Measurements from ENCODE around the gene SLC25A52.

GRCh38 chr18:31723990-31724711 lies 36.5 kb downstream of the SLC25A52 start:
- no peak for TF ChIP-seq CTCF (IDR thresholded peaks at IDR 0.05; ENCODE audit: poor library complexity)
- TF ChIP-seq EZH2 (IDR thresholded peaks at IDR 0.05; ENCODE audit: borderline replicate concordance): no peak
- no peak for TF ChIP-seq EZH2phosphoT487 (IDR thresholded peaks at IDR 0.05; ENCODE audit: low read depth, severe bottlenecking, unreplicated experiment)

All from hepatocyte (in vitro differentiated cells).